CD14-positive monocyte (primary cell): ENCODE measurements around the gene ZBTB22. TPM values are rescaled to one million over a fixed set of nuclear protein-coding genes. Genes with fewer than 3 reads are reported as not detected.

ENCODE experiments used
- DNase-seq, 3 donors: peaks; one replicate each; pipeline ENCODE4 v3.0.0-alpha.2; 2011 to 2022
- H2AFZ ChIP-seq: 2 replicates; pipeline ENCODE4 v1.6.0; 2012; ENCODE audit warnings: mild to moderate bottlenecking, low read depth, low read length, inconsistent platforms; ENCODE audit not compliant: insufficient read depth, poor library complexity, severe bottlenecking
- H3K27ac ChIP-seq, 2 donors: 1 replicate in 1 of 2; 2 replicates in 1 of 2; pipeline ENCODE4 v1.5.1; 2012 to 2013; ENCODE audit warnings: low read length in 2 of 2, control low read depth in 1 of 2, inconsistent platforms in 1 of 2, low read depth in 1 of 2, mild to moderate bottlenecking in 1 of 2
- H3K27me3 ChIP-seq, 2 donors: one replicate each; pipeline versions ENCODE4 v1.6.0 to v1.6.1; 2011 to 2013; ENCODE audit warnings: low read length in 2 of 2; ENCODE audit not compliant: control insufficient read depth in 2 of 2, insufficient read depth in 2 of 2
- H3K36me3 ChIP-seq, 2 donors: replicated peaks in 1 of 2; 1 replicate in 1 of 2; 2 replicates in 1 of 2; pipeline versions ENCODE4 v1.5.1 to v1.6.1; 2012 to 2013; ENCODE audit warnings: low read length in 2 of 2, control low read depth in 1 of 2, inconsistent platforms in 1 of 2, mild to moderate bottlenecking in 1 of 2; ENCODE audit not compliant: insufficient read depth in 2 of 2, control insufficient read depth in 1 of 2
- H3K4me1 ChIP-seq, 2 donors: 1 replicate in 1 of 2; 2 replicates in 1 of 2; pipeline versions ENCODE4 v1.5.1 to v1.6.1; 2012 to 2013; ENCODE audit warnings: low read length in 2 of 2, control low read depth in 1 of 2, inconsistent platforms in 1 of 2, mild to moderate bottlenecking in 1 of 2, moderate library complexity in 1 of 2; ENCODE audit not compliant: insufficient read depth in 2 of 2, control insufficient read depth in 1 of 2
- H3K4me2 ChIP-seq: replicated peaks from 2 replicates; pipeline ENCODE3; 2012; ENCODE audit warnings: low read length, moderate library complexity, mild to moderate bottlenecking; ENCODE audit not compliant: poor library complexity, severe bottlenecking; ENCODE audit errors: extremely low read depth
- H3K4me3 ChIP-seq, 3 experiments: fragments of 200-600 bp in 1 of 3; sonication (generic) in 1 of 3; replicated peaks in 1 of 3; 1 replicate in 2 of 3; 2 replicates in 1 of 3; pipeline ENCODE4 v1.5.1; 2011 to 2013; ENCODE audit warnings: low read length in 3 of 3, mild to moderate bottlenecking in 3 of 3, control low read depth in 2 of 3, low read depth in 2 of 3, inconsistent platforms in 1 of 3, moderate library complexity in 1 of 3
- H3K79me2 ChIP-seq: 2 replicates; pipeline ENCODE4 v1.6.0; 2012; ENCODE audit warnings: mild to moderate bottlenecking, control low read depth, inconsistent platforms, low read length, moderate library complexity; ENCODE audit not compliant: insufficient read depth
- H3K9ac ChIP-seq: 2 replicates; pipeline ENCODE4 v1.6.0; 2017; ENCODE audit warnings: low read length, mild to moderate bottlenecking; ENCODE audit not compliant: insufficient read depth, poor library complexity, severe bottlenecking
- H3K9me3 ChIP-seq, 2 donors: replicated peaks in 1 of 2; 1 replicate in 1 of 2; 2 replicates in 1 of 2; pipeline versions ENCODE4 v1.5.1 to v1.6.1; 2012 to 2013; ENCODE audit warnings: low read length in 2 of 2, control low read depth in 1 of 2; ENCODE audit not compliant: control insufficient read depth in 1 of 2, insufficient read depth in 1 of 2
- H4K20me1 ChIP-seq: 2 replicates; pipeline ENCODE4 v1.6.0; 2012; ENCODE audit warnings: mild to moderate bottlenecking, low read length, control low read depth, moderate library complexity; ENCODE audit not compliant: insufficient read depth
- H3K27ac Mint-ChIP-seq, 7 donors: one replicate each; pipeline ENCODE4 v1.8.0; 2020; ENCODE audit warnings: mild to moderate bottlenecking in 7 of 7, mixed read lengths in 7 of 7, moderate library complexity in 6 of 7, inconsistent platforms in 2 of 7
- H3K27me3 Mint-ChIP-seq, 3 donors: one replicate each; pipeline ENCODE4 v1.8.0; 2021 to 2022; ENCODE audit warnings: low read depth in 3 of 3, mild to moderate bottlenecking in 3 of 3, mixed read lengths in 3 of 3, moderate library complexity in 3 of 3, inconsistent platforms in 1 of 3
- H3K36me3 Mint-ChIP-seq, 2 donors: one replicate each; pipeline ENCODE4 v1.8.0; 2020; ENCODE audit warnings: mixed read lengths in 2 of 2, inconsistent platforms in 1 of 2, mild to moderate bottlenecking in 1 of 2
- H3K4me1 Mint-ChIP-seq: one replicate; pipeline ENCODE4 v1.8.0; 2020; ENCODE audit warnings: mild to moderate bottlenecking, mixed read lengths
- H3K4me3 Mint-ChIP-seq, 2 donors: one replicate each; pipeline ENCODE4 v1.8.0; 2020; ENCODE audit warnings: mild to moderate bottlenecking in 2 of 2, mixed read lengths in 2 of 2, moderate library complexity in 1 of 2
- H3K9me3 Mint-ChIP-seq, 7 donors: one replicate each; pipeline ENCODE4 v1.8.0; 2020 to 2022; ENCODE audit warnings: mixed read lengths in 7 of 7, mild to moderate bottlenecking in 6 of 7, moderate library complexity in 6 of 7, inconsistent platforms in 2 of 7
- WGBS: methylation state at CpG from one replicate; pipeline ENCODE4 v1.1.5; 2013; ENCODE audit warnings: missing lambda C conversion rate; ENCODE audit not compliant: insufficient coverage; 5-methylcytosine and 5-hydroxymethylcytosine counted together
- intact Hi-C, 2 donors: fragments of 100-400 bp; cut with micrococcal nuclease; formaldehyde crosslinking; loops; one replicate each; pipeline versions ENCODE4 v1.15.0 to v1.15.1; 2023
- polyA plus RNA-seq, 3 donors: library from polyadenylated mRNA; depleted of rRNA in 1 of 3; unstranded in 2 of 3; stranded (reverse) in 1 of 3; fragments of 300-500 nt in 2 of 3; fragments of >200 nt in 1 of 3; fragmentation: Illumina TruSeq in 2 of 3; gene quantifications; 1 replicate in 2 of 3; 2 replicates in 1 of 3; pipeline ENCODE4 v1.2.3, GENCODE V29; 2012 to 2021
- TF ChIP-seq, protein P1 (sequence below): fragments of 200-600 bp; IDR thresholded peaks from one replicate; pipeline ENCODE4 v1.8.0; 2022; ENCODE audit warnings: antibody characterized with exemption, mild to moderate bottlenecking

The ZBTB22 gene
- polyA plus RNA-seq, 3 donors: 12.2 to 16.5 (median 16.1) TPM

DNA sequence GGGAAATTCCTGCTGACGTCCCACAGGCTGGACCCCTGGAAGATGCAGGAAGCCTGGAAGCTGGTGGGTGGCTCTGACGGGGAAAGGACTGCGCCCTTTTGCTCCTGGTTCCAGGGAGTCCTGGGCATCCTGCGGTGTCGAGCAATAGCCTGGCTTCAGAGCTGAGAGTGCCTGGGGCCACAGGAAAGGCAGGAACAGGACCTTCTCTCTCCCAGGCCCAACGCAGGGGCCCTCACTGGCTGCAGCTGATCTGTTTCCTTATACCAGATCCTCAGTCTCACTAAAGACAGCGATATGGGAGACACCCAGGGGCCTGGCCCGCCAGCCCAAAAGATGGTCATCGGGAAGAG lies 39.2 kb downstream of the ZBTB22 start:
- Mint-ChIP-seq H3K4me1 (peaks cover 61% of the 10 kb centered on the region), H3K27ac (peak overlapping the region in 2 of 7 donors; percentile 26 to 64), H3K36me3 (peaks cover 42 to 75% of the 10 kb centered on the region in 2 donors), H3K9me3 (no peaks in the 10 kb centered on the region), H3K27me3 (no peaks in the 10 kb centered on the region), H3K4me3 (peak overlapping the region; percentile 7 to 94)
- H3K4me3 ChIP-seq: peak overlapping the region in 1 of 3 experiments; percentile 90
- H3K27me3 ChIP-seq: no peaks in the 10 kb centered on the region
- DNase-seq: no peak
- TF ChIP-seq, protein P1, sequence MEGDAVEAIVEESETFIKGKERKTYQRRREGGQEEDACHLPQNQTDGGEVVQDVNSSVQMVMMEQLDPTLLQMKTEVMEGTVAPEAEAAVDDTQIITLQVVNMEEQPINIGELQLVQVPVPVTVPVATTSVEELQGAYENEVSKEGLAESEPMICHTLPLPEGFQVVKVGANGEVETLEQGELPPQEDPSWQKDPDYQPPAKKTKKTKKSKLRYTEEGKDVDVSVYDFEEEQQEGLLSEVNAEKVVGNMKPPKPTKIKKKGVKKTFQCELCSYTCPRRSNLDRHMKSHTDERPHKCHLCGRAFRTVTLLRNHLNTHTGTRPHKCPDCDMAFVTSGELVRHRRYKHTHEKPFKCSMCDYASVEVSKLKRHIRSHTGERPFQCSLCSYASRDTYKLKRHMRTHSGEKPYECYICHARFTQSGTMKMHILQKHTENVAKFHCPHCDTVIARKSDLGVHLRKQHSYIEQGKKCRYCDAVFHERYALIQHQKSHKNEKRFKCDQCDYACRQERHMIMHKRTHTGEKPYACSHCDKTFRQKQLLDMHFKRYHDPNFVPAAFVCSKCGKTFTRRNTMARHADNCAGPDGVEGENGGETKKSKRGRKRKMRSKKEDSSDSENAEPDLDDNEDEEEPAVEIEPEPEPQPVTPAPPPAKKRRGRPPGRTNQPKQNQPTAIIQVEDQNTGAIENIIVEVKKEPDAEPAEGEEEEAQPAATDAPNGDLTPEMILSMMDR: no peak
- H2AFZ ChIP-seq: no peak overlapping the region
- H3K4me2 ChIP-seq: peak overlapping the region; percentile 99
- no peaks in the 10 kb centered on the region for H3K9me3 ChIP-seq
- peaks cover 59% of the 10 kb centered on the region for H4K20me1 ChIP-seq
- peak overlapping the region; percentile 78 for H3K9ac ChIP-seq
- H3K36me3 ChIP-seq: peaks cover 45 to 80% of the 10 kb centered on the region in 2 donors
- intact Hi-C loops: no loop called here
- 88% methylated on average over 8 of the region's 9 CpGs for WGBS
- H3K4me1 ChIP-seq: peaks cover 56 to 65% of the 10 kb centered on the region in 2 donors
- H3K79me2 ChIP-seq: peaks cover 70% of the 10 kb centered on the region
- peak overlapping the region; percentile 78 to 80 for H3K27ac ChIP-seq

DNA sequence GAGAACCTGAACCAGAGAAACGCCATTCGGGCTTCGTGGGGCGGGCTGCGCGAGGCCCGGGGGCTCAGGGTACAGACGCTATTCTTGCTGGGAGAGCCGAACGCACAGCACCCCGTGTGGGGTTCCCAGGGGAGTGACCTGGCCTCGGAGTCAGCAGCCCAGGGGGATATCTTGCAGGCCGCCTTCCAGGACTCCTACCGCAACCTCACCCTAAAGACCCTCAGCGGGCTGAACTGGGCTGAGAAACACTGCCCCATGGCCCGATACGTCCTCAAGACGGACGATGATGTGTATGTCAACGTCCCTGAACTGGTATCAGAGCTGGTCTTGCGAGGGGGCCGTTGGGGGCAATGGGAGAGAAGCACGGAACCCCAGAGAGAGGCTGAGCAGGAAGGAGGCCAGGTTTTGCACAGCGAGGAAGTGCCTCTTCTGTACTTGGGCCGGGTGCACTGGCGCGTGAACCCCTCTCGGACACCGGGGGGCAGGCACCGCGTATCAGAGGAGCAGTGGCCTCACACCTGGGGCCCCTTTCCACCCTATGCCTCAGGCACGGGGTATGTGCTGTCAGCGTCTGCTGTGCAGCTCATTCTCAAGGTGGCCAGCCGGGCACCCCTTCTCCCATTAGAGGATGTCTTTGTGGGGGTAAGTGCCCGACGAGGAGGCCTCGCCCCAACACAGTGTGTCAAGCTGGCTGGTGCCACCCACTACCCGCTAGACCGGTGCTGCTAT lies 39.7 kb downstream of the ZBTB22 start:
- intact Hi-C loops: no loop called here
- peaks cover 76% of the 10 kb centered on the region for H3K79me2 ChIP-seq
- Mint-ChIP-seq H3K4me1 (peaks cover 66% of the 10 kb centered on the region), H3K9me3 (no peaks in the 10 kb centered on the region), H3K27me3 (no peaks in the 10 kb centered on the region), H3K27ac (peak overlapping the region; percentile 87 to 94 (median 90)), H3K36me3 (peaks cover 44 to 75% of the 10 kb centered on the region in 2 donors), H3K4me3 (peak overlapping the region; percentile 94)
- peak in 1 of 3 donors; percentile 7 for DNase-seq
- peaks cover 62 to 70% of the 10 kb centered on the region in 2 donors for H3K4me1 ChIP-seq
- H3K4me3 ChIP-seq: peak overlapping the region; percentile 76 to 94 (median 90)
- H3K27ac ChIP-seq: peak overlapping the region; percentile 78 to 80
- no peaks in the 10 kb centered on the region for H3K27me3 ChIP-seq
- H4K20me1 ChIP-seq: peaks cover 64% of the 10 kb centered on the region
- H2AFZ ChIP-seq: peak overlapping the region; percentile 92
- TF ChIP-seq, protein P1: no peak
- peak overlapping the region; percentile 78 for H3K9ac ChIP-seq
- H3K4me2 ChIP-seq: peak overlapping the region; percentile 99
- H3K9me3 ChIP-seq: no peaks in the 10 kb centered on the region
- 27% methylated on average over 35 of the region's 39 CpGs for WGBS
- H3K36me3 ChIP-seq: peaks cover 46 to 83% of the 10 kb centered on the region in 2 donors
